NCI-H82 (cell line): ENCODE data around the gene CACNA1I.
"Not testable (repeated sequence)": the region's sequence is repeated elsewhere in the genome, so short reads cannot be mapped to it uniquely, and the experiment has no call there.

Experiments used
- DNase-seq: peaks from one replicate; lab custom pipeline; 2025; lab: John Stamatoyannopoulos, UW

The CACNA1I gene

DNA sequence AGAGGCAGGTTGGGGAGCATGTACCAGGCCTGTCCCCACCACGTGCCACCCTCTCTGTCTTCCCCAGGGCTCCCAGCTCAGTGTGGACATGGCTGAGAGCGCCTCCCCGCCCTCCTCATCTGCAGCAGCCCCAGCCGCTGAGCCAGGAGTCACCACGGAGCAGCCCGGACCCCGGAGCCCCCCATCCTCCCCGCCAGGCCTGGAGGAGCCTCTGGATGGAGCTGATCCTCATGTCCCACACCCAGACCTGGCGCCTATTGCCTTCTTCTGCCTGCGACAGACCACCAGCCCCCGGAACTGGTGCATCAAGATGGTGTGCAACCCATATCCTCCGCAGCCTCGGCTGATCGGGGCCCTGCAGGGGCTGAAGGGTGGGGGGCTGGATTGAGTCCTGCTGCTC, at the start of gene CACNA1I:
Gene CACNA1I, plus strand, starts transcription at position 89 of the 400 bp plus-strand sequence. Its CDS starts 0 bp downstream, at position 89.
- no peak for DNase-seq

DNA sequence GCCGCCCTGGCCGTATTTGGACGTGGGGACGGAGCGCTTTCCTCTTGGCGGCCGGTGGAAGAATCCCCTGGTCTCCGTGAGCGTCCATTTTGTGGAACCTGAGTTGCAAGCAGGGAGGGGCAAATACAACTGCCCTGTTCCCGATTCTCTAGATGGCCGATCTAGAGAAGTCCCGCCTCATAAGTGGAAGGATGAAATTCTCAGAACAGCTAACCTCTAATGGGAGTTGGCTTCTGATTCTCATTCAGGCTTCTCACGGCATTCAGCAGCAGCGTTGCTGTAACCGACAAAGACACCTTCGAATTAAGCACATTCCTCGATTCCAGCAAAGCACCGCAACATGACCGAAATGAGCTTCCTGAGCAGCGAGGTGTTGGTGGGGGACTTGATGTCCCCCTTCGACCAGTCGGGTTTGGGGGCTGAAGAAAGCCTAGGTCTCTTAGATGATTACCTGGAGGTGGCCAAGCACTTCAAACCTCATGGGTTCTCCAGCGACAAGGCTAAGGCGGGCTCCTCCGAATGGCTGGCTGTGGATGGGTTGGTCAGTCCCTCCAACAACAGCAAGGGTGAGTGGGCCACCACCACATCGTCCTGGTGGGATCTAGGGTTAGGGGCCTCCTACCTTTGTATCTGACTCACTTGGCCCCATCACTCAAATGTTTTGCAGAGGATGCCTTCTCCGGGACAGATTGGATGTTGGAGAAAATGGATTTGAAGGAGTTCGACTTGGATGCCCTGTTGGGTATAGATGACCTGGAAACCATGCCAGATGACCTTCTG, 49.3 kb upstream of the CACNA1I start:
- DNase-seq: not testable (repeated sequence)

DNA sequence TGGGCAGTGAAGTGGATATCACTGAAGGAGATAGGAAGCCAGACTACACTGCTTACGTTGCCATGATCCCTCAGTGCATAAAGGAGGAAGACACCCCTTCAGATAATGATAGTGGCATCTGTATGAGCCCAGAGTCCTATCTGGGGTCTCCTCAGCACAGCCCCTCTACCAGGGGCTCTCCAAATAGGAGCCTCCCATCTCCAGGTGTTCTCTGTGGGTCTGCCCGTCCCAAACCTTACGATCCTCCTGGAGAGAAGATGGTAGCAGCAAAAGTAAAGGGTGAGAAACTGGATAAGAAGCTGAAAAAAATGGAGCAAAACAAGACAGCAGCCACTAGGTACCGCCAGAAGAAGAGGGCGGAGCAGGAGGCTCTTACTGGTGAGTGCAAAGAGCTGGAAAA, 48.5 kb upstream of the CACNA1I start:
- not testable (repeated sequence) for DNase-seq

DNA sequence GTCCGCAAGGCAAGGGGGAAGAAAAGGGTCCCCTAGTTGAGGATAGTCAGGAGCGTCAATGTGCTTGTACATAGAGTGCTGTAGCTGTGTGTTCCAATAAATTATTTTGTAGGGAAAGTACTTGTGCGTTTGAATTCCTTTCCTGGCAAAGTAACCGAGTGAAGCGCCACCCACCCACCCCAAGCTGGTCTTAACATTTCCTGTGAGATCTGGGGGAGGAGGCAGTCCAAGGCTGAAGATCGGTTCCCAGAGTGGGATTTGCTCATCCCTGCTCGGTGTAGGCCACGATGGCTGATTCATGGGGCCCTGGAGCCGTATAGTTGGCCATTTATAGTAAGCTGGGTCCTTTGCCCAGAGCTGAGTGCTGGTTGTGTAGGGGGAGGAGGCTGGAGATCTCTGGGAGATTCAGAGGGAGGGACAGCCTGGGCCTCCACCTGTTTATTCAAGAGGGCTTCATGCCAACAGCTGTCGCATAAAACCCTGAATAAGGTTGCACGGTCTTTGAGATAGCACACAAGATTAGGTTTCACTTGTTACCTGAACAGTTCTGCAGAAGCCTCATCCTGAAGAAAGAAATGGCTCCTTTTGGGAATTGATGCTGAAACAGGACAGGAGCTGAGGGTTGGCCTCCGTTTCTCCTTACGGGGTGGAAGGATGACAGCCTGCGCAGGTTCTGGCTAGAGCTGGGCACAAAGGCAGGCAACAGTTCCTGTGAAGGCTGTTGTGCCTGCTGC, 47.8 kb upstream of the CACNA1I start:
- DNase-seq: peak; percentile 64

DNA sequence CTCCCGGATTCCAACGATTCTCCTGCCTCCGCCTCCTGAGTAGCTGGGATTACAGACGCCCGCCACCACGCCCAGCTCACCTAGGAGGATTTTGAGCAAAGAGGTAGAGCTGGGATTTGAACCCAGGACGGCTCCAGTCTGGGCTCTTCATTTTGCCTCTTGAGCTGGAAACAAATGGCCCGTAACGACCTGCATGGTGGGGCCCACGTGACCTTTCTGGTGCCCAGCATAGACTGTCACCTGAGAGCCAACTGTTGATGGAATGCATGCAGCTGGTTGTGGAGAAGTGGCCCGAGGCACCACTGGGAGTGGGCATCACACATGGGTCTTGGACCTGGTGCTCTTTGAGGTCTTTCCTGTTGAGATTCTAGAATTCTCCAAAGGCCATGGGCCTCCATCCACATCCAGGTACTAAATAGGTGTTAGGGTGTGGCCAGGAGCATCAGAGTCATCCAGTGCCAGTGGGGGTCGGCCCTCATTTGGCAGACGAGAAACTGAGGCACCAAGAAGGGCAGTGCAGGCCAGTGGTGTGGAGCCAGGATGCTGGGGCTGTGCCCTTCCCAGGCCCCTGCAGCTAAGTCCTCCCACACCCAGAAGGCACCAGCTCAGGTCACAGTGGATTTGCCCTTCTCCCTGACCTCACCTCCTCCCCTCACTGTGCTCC, 46.3 kb upstream of the CACNA1I start:
- peak; percentile 39 for DNase-seq

DNA sequence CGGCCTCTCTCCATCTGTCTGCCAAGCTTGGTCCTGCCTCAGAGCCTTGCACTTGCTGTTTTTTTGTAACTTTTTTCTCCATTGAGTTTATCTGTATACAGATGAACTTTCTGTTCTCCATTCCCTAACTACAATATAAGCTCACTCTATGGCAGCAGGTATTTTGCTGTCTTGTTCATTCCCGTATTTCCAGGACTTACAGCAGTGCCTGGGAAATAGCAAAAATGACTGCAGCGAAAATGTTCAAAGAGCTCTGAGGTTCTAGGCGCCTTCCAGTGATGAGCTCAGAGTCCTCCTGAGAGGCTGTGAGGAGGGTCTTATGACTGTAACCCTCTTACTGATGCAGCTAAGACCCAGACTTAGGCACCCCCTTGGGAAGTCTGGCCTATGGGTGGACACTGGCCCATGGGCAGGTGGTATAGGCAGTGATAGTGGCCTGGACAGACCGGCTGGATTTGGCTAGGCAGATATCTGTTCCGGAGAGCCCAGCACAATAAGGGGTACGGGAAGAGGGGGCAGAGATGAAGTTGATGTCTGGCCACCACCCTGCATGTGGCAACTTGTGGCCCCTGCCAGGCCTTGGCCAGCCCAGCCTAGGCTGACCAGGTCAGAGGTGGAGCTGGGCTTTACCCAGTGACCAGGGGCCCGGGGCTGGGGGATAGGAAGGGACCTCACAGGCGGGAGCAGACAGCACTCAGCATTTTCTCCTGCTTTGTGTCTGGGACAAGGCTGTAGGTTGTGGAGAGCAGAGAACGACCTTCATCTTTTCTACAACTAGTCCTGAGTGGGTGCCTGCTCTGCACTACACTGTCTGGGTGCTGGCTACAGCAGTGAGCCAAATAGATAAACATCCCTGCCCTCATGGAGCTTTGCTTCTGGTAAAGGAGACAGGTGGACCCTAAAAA, 45.5 kb upstream of the CACNA1I start:
- DNase-seq: peak; percentile 39

DNA sequence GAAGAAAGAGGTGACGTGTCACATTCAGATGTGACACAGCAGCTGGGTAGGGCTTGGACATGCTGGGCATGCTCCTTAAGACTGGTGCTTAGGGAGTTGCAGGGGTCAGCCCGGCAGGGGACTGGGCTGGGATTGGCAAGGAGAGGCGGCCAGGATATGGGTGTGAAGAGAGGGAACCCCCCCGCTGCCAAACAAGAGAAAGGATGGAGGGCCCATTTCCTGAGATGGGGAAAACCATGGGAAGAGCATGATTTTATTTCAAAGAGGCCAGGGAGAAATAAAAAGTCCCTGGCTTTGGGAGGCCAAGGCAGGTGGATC, 44.9 kb upstream of the CACNA1I start:
- no peak for DNase-seq

DNA sequence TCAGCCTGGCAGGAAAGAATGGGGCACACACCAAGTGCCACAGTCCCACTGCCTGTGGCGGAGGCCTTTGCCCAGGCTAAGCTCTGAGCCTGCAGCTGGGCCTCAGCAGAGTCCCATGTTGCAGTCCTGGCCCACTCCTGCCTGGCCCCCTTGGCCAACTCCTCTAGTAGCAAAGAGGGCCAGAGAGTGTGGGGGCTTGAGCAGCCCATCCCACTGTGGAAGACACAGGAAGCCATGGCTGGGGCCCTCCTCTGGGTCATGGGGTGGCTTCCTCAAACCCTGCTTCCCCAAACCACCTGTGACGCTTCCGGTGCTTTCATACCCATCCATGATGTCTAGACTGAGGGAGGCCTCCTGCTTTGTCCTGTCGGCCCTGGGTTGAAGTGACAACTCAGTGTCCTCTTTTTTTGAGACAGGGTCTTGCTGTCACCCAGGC, 43.8 kb upstream of the CACNA1I start:
- peak; percentile 58 for DNase-seq

DNA sequence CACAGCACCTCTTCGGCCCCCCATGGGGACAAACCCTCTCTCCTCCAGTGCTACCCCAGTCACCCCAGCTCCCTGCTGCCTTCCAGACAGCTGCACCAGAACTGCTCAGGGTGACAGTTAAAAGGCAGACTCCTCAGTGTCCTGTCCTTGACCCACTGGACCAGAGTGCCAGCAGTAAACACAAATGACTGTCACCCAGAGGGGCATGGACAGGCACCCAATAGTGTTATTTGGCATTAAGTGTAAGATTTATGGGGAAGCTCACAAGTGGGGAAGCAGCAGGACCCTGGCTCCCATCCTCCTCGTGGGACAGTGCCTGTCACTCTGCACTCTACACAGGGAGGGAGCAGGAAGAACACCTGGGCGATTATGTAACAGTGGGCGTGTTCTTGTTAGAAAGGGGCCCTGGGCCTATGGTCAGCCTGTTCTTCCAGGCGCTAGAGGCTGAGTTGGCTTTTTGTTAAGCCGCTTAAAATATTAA, 43.0 kb upstream of the CACNA1I start:
- DNase-seq: peak; percentile 92

DNA sequence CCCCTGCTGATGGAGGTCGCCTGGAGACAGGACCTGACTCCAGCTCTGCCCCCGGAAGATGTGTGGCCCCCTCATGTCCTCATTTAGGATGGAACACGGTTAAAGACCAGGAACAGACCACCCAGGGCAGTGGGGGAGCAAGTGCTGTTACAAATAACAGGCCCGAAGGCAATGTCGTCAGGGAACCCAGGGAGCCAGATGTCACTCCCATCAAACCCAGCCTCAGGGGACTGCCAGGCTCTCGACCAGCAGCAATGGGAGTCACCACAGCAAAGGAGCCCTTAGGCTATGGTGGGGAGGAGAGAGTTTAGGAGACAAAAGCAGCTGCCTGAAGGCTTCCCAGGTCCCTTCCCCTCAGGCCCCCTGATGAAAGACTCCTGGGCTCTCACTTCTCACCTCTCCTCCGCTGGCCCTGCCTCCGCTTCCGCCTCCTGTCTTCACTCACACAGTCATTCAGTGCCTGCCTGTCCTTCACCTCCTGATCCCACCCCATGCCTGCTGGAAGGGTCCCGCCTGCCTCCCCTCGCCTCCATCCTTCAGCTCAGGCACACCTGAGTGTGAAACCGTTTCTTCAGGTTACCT, 42.4 kb upstream of the CACNA1I start:
- peak; percentile 74 for DNase-seq

DNA sequence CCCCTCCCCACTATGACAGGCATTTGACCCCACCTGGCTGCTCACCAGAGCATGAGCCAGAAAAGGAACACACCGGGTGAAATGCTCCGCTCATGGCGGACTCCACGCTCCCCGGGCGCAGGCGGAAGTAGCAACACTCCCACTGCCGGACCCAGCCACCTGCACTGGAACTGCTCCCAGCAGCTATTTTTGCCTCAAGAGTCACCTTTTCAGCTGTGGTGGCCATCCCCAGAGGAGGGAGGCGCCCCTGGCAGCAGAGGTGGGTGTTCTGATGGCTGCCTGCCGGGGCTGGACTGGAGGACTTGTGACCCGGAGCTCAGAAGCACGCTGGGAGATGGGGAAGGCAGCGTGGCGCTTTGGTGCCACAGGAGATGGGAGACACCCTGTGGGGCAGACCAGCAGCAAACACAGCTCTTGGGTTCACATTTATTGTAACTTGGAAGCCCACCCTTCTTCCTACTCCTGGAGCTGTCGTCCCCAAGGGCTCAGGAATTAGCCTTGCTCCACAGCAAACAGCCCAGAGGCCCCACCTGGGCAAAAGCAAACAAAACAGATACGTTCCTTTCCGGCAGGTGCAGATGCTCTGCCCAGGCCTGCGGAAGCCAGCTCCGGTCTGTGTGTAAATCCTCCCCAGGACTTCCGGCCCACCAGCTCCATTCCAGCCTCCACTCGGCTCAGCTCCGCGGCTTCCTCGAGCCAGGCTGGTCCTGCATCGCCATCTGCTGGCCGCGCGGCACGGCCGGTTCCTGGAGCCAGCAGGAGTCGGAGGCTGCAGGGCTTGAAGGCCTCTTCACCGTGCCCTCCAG, 41.7 kb upstream of the CACNA1I start:
- peak; percentile 91 for DNase-seq

DNA sequence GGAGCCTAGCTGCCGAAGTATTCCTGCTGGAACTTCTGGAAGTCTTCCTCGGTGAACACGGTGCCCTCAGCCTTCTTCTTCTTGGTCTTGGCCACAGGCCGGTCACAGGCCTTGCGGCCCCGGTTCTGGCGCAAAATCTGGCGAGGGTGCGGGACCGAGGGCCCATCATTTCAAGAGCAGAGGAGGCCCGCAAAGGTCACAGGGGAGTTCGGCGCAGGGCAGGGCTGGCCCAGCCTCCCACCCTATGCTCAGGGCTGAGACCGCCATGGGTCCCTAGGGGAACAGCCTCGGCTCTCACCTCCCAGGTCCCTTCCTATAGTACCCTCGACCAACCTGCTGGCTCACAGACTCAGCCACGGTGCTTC, 41.1 kb upstream of the CACNA1I start:
- no peak for DNase-seq

DNA sequence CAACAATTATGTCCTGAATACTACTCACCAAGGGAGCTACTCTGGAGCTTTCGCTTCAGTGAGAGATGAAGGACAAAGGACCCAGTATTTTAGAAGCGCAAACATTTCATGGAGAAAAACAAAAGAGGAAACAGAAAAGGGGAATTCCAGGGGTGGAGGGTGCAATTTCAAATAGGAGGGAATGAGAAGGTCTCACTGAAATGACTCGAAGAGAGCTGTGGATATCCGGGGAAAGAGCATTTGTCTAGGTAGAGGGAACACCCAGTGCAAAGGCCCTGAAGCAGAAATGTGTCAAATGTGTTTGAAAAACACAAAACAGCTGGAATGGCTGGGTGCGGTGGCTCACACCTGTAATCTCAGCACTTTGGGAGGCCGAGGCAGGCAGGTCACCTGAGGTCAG, 40.4 kb upstream of the CACNA1I start:
- DNase-seq: no peak

DNA sequence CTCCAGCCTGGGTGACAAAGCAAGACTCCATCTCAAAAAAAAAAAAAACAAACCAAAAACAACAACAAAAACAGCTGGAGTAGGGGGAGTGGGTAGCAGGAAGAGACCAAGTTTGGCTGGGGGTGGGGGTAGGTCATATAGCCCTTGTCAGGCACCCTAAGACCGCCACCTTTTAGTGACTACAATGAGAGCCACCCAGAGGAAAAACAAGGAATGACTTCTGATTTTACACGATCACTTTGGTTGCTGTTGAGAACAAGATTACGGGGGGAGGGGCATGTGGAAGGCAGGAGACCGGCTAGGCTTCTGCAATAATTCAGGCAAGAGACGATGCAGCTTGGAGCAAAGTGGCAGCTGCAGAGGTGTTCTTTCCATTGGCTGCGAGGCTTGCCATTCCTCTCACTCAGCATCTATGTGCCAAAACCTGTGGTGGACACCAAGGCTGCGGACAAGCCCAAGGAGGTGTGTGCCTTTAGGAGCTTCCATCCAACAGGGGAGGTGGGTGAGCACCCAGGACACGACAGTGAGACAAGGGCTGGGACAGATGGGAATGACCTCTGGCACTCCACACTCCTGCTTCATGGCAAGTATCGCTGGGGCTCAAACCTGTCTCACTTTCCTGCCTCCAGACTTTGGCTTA, 39.7 kb upstream of the CACNA1I start:
- peak; percentile 82 for DNase-seq

DNA sequence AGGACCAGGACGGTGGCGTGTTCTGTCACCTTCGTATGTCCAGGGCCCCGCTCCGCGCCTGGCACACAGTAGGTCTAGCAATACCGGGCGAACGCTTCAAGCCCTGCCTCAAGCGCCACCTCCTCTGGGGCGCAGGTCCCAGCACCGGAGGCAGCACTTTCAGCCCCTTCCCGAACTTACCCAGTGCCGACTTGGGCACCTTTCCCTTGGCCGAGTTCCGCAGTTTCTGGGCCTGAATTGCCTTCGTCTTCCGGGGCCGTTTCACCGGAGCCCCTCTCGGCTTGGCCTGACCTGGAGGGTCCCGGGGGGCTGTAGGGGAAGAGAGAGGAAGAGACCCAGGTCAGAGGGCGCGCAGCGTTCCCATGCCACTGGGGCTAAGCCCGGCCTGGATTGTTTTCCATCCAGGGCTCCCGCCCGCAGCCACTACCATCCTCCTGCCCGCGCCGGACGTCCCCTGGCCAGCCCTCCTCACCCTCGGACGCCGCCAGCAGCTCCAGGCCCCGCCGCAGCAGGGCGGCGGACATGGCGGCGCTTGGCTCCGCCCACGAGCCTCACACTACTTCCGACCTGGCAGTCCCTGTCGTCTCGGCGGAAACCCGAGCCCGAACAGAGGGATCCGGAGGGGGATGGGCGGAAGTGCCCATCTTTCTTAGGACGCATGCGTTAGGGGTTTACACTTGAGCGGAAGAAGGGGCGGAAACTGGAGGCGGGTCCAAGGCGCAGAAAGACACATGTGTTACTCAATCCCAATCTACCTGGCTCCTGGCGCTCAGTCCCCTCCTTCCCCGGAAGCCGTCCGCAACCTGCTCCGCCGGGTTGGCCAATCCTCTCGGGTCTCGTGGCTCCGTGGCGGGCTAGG, 38.1 kb upstream of the CACNA1I start, which contains the start of gene RPS19BP1:
Gene RPS19BP1, minus strand, starts transcription at position 534 of the 859 bp plus-strand sequence. Its CDS starts 10 bp downstream, at position 524.
- DNase-seq: peak; percentile 100

DNA sequence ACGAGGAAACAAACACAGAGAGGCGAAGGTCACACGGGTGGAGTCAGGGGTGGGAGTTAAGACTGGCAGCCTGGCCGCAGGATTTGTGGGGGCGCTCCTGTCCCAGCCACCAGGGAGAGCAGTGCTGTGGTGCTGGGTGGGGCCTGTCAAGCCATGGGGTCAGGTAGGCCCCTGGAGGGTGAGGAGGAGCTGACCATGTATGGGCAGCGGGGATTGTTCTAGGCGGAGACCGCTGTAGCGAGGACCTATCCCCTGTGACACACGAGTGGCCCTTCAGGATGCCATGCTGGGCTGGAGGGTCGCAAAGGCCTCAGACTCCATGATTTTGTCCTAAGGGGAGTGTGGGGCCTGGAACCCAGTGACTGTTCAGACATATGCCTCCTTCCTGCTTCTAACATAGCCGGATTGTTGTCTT, 36.5 kb upstream of the CACNA1I start:
- no peak for DNase-seq

DNA sequence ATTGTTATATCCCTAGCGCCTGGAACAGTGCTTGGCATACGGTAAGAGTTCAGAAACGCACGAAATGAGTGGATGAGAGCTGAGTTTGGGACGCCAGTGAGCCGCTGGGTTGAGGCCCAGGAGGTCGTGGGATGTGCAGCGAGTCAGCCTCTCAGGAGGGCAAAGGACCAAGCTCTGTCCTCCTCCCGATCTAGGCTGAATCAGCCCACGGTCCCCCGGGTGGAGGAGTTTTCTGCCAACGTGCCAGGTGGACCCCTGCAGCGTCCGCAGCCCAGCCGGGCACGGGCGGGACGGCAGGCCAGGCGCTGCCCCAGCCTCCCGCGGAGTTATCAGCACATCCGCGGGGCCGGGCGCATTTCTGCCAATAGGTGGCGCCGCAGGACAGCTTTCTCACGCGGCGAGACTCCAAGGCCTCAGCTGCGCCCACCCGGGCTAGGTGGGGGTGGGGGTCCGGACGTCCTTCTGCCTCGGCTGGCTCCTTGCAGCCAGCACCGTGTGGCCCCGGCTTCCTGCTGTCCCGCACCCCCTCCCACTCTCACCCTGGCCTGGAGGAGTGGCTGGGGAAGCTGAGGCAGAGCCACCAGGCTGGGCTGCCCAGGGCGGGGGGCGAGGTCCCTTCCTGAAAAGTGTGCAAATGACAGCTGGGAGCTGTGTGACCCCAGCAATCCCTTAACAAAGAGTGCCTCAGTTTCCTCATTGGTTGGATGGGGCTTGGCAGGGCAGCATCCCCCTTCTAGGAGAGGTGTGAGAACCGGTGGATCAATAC, 35.8 kb upstream of the CACNA1I start:
- peak; percentile 86 for DNase-seq

DNA sequence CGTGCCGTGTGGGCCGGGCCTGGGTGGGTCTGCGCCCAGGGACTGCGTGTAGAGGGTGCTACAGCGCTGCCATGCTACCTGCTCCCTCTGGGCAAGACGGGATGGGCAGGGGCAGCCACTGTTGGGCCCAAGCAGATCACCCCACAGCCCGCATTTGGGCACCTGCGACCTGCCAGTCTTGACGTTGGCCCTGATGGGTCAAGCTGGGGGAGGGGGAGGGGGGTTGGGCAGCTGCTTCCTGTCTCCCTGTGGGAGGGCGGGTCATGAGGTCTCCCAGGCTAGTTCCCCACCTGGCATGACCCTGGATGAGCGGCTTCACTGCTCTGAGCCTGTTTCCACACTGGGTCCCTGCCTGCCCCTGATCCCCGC, 35.2 kb upstream of the CACNA1I start:
- DNase-seq: peak; percentile 27
